Prostate gland (tissue), 2 donors: ENCODE results near the gene RAPGEF3. TPM values are rescaled to one million over a fixed set of nuclear protein-coding genes. Genes with fewer than 3 reads are reported as not detected.

Source experiments
- DNase-seq: peaks from one replicate; pipeline ENCODE4 v3.0.0-alpha.2; 2019; ENCODE audit warnings: low spot score
- H3K27ac ChIP-seq, 2 donors: fragments of 200-600 bp; sonication (generic); 2 replicates each; pipeline ENCODE4 v1.5.1; 2017 to 2019
- H3K27me3 ChIP-seq: fragments of 200-600 bp; sonication (generic); replicated peaks from 2 replicates; pipeline ENCODE4 v1.5.1; 2019; ENCODE audit not compliant: insufficient read depth
- H3K36me3 ChIP-seq, 2 donors: fragments of 200-600 bp; sonication (generic); 1 replicate in 1 of 2; 2 replicates in 1 of 2; pipeline versions ENCODE4 v1.5.1 to v1.8.1; 2017 to 2019
- H3K4me1 ChIP-seq: fragments of 200-600 bp; sonication (generic); replicated peaks from 2 replicates; pipeline ENCODE4 v1.5.1; 2019
- H3K4me3 ChIP-seq, 2 donors: fragments of 200-600 bp; sonication (generic); 2 replicates each; pipeline ENCODE4 v1.5.1; 2017 to 2019
- H3K9me3 ChIP-seq: fragments of 200-600 bp; sonication (generic); 2 replicates; pipeline ENCODE4 v1.5.1; 2017
- POLR2A ChIP-seq: fragments of 450-650 bp; IDR thresholded peaks from one replicate; pipeline ENCODE4 v1.6.1; 2016; ENCODE audit warnings: antibody characterized with exemption, mild to moderate bottlenecking
- POLR2AphosphoS5 ChIP-seq: sonication (generic); formaldehyde crosslinking; IDR thresholded peaks from one replicate; pipeline ENCODE4 v1.6.1; 2017; ENCODE audit warnings: antibody characterized with exemption
- WGBS: methylation state at CpG from one replicate; pipeline ENCODE4 v1.1.5; 2018; 5-methylcytosine and 5-hydroxymethylcytosine counted together
- intact Hi-C: fragments of 100-400 bp; cut with DNase I; formaldehyde crosslinking; loops from one replicate; pipeline ENCODE4 v1.14.2; 2022
- total RNA-seq, 2 donors: library from RNA; depleted of rRNA; stranded (reverse); fragments of >200 nt; gene quantifications; one replicate each; pipeline ENCODE4 v1.1.0, GENCODE V29; 2016
- TF ChIP-seq, protein P1 (sequence below), 4 experiments: fragments of 200-600 bp in 2 of 4; fragments of 450-650 bp in 2 of 4; sonication (generic) in 2 of 4; IDR thresholded peaks; 1 replicate in 3 of 4; 2 replicates in 1 of 4; pipeline ENCODE4 v1.5.1; 2016 to 2019; ENCODE audit warnings: antibody characterized with exemption in 4 of 4, mild to moderate bottlenecking in 2 of 4, moderate library complexity in 2 of 4

Gene RAPGEF3
- total RNA-seq, 2 donors from 2014 or later: 19.1 to 28.5 TPM

DNA sequence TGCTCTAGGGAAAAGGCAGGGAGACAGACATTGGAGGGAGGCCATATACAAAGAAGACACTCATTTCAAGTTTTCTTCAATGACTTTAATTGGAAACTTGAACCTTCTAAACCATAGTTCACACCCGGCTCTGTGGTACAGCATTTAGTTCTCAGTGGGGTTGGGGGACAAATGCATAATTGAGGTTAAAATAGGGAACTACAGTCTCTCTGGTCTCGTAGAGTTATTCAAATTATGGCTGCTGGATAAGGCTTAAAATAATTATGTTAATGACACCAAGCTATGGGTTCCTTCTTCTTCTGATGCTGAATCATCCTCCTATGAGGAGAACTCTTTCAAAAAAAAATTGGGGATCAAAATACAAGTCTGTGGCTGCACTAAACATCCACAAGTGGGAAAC lies 49.0 kb downstream of the RAPGEF3 start:
- TF ChIP-seq, protein P1, sequence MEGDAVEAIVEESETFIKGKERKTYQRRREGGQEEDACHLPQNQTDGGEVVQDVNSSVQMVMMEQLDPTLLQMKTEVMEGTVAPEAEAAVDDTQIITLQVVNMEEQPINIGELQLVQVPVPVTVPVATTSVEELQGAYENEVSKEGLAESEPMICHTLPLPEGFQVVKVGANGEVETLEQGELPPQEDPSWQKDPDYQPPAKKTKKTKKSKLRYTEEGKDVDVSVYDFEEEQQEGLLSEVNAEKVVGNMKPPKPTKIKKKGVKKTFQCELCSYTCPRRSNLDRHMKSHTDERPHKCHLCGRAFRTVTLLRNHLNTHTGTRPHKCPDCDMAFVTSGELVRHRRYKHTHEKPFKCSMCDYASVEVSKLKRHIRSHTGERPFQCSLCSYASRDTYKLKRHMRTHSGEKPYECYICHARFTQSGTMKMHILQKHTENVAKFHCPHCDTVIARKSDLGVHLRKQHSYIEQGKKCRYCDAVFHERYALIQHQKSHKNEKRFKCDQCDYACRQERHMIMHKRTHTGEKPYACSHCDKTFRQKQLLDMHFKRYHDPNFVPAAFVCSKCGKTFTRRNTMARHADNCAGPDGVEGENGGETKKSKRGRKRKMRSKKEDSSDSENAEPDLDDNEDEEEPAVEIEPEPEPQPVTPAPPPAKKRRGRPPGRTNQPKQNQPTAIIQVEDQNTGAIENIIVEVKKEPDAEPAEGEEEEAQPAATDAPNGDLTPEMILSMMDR (IDR thresholded peaks at IDR 0.05): no peak
- intact Hi-C loops: loop anchor here (10.0 kb wide), 1 partner anchor 255 kb away; the partner anchor contains the start of gene TMEM106C
- no peak overlapping the region for H3K4me3 ChIP-seq
- no peaks in the 10 kb centered on the region for H3K9me3 ChIP-seq
- 91% methylated on average over 2 of the region's 2 CpGs for WGBS
- no peaks in the 10 kb centered on the region for H3K36me3 ChIP-seq
- H3K4me1 ChIP-seq: no peaks in the 10 kb centered on the region
- no peak overlapping the region for H3K27ac ChIP-seq
- no peak for DNase-seq
- H3K27me3 ChIP-seq: no peaks in the 10 kb centered on the region

DNA sequence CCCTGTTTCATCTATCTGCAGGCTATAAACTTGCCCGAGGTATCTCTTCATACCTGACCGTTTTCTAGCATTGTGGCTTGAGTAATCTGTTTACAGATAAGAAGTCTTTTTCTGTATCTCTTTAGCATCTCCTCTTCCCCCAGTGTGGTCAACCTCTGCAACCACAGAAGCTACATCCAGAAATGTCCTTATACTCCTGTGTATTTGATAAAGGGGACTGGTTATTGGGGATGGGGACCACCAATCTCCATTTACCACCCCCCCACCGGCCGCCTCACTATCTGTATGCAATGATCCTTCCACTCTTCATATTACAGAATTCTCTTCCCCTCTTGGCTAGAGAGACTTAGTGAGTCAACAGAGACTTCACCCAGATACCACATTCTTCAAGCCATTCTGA lies 49.4 kb downstream of the RAPGEF3 start:
- Histone ChIP-seq H3K4me3 (no peak overlapping the region), H3K4me1 (no peaks in the 10 kb centered on the region), H3K27ac (no peak overlapping the region), H3K36me3 (no peaks in the 10 kb centered on the region), H3K9me3 (no peaks in the 10 kb centered on the region), H3K27me3 (no peaks in the 10 kb centered on the region)
- TF ChIP-seq POLR2AphosphoS5 (no peak), POLR2A (no peak)
- TF ChIP-seq, protein P1 (IDR thresholded peaks at IDR 0.05): no peak
- WGBS: 89% methylated on average over 4 of the region's 4 CpGs
- no peak for DNase-seq
- intact Hi-C loops: no loop called here

DNA sequence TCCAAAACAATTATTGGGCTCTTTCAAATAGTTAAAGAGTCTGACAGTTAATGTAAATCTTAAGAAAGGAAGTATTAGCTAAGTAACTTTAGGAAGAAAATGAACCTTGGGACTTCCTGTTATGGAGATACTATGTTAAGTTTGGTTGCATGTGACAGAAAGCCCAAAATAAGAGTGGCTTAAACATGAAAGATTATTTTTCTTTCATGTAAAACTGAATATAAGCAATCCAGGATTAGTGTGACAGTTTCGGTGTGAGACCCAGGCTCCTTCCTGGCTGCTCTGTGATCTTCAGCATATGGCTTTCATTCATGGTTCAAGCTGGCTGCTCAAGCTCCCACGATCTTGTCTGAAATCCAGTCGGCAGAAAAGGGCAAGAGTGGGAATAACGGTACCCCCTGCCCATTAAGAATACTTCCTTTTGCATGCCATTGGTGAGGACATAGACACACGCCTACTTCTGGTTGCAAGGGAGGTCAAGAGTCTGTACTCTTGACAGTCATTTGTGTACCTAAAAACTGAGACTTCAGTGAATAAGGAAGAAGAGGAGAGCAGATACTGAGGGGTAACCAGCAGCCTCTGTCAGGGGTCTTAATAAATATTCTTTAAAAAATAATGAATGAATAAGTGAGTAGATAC lies 50.7 kb downstream of the RAPGEF3 start:
- Histone ChIP-seq H3K4me1 (no peaks in the 10 kb centered on the region), H3K36me3 (no peaks in the 10 kb centered on the region), H3K9me3 (no peaks in the 10 kb centered on the region), H3K27me3 (no peaks in the 10 kb centered on the region), H3K4me3 (no peak overlapping the region), H3K27ac (no peak overlapping the region)
- intact Hi-C loops: no loop called here
- TF ChIP-seq POLR2AphosphoS5: no peak
- TF ChIP-seq, protein P1 (IDR thresholded peaks at IDR 0.05): no peak
- no peak for TF ChIP-seq POLR2A
- no peak for DNase-seq
- WGBS: 61% methylated on average over 5 of the region's 5 CpGs

DNA sequence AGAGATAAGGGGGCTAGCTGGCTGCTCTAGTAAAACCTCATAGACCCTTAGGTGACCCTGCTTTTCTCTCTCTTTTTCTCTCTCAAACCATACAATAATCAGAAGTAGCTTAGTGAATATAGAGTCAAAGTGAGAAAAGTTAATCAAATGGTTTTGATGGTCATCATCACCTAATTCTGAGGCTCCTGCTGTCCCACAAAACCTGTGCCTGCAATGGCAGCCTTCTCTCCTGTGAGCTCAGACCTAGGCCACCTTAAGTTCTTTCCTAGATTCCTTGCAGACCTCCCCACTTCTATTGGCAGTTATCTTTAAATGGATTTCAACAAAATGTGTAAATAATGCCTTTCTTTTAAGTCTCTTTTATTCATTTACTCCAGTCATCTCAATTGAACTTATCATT lies 51.3 kb downstream of the RAPGEF3 start:
- Histone ChIP-seq H3K27ac (no peak overlapping the region), H3K9me3 (no peaks in the 10 kb centered on the region), H3K4me1 (no peaks in the 10 kb centered on the region), H3K4me3 (no peak overlapping the region), H3K27me3 (no peaks in the 10 kb centered on the region), H3K36me3 (no peaks in the 10 kb centered on the region)
- no peak for TF ChIP-seq POLR2AphosphoS5
- no peak for TF ChIP-seq POLR2A
- TF ChIP-seq, protein P1 (IDR thresholded peaks at IDR 0.05): no peak
- intact Hi-C loops: no loop called here
- DNase-seq: no peak
